ENCODE data around the gene SIX1. TPM values are rescaled to one million over a fixed set of nuclear protein-coding genes. Genes with fewer than 3 reads are reported as not detected.

The SIX1 gene
- total RNA-seq, 2 experiments from 2014 or later = 0.47 to 0.89 TPM

- Mint-ChIP-seq H3K4me1 (peaks cover 12% of the 10 kb centered on the region), H3K4me3 (no peak overlapping the region), H3K9me3 (ENCODE audit: low read depth) (no peaks in the 10 kb centered on the region), H3K27ac (no peak overlapping the region), H3K27me3 (peaks cover 75% of the 10 kb centered on the region), H3K36me3 (no peaks in the 10 kb centered on the region)
- ATAC-seq = no peak
- CTCF ChIA-PET = no interaction called here
- DNase-seq = no peak
These were observed 12.4 kb upstream of the SIX1 start for GRCh38 chr14:60661721-60662120.

GRCh38 chr14:60658909-60659585, 9.8 kb upstream of the SIX1 start:
- Mint-ChIP-seq H3K4me1 (peaks cover 27% of the 10 kb centered on the region), H3K36me3 (no peaks in the 10 kb centered on the region), H3K9me3 (ENCODE audit: low read depth) (no peaks in the 10 kb centered on the region), H3K4me3 (no peak overlapping the region), H3K27me3 (peaks cover 84% of the 10 kb centered on the region), H3K27ac (no peak overlapping the region)
- ATAC-seq (no peak), DNase-seq (no peak)
- CTCF ChIA-PET = interaction anchor here (0.7 to 1.7 kb wide), 5 partner anchors 11 to 364 kb away, joined by 3 to 4 read pairs (median 3); no protein-coding TSS in a partner anchor

GRCh38 chr14:60658211-60658690, 9.0 kb upstream of the SIX1 start:
- Mint-ChIP-seq H3K36me3 (no peaks in the 10 kb centered on the region), H3K4me3 (peak overlapping the region; percentile 82), H3K4me1 (peaks cover 34% of the 10 kb centered on the region), H3K27ac (peak overlapping the region; percentile 17), H3K9me3 (ENCODE audit: low read depth) (no peaks in the 10 kb centered on the region), H3K27me3 (peaks cover 86% of the 10 kb centered on the region)
- no peak for ATAC-seq
- CTCF ChIA-PET = interaction anchor here (0.9 to 1.7 kb wide), 3 partner anchors 14 to 365 kb away, joined by 3 to 4 read pairs (median 3); no protein-coding TSS in a partner anchor
- no peak for DNase-seq

- peaks cover 86% of the 10 kb centered on the region for H3K27me3 Mint-ChIP-seq
- H3K4me1 Mint-ChIP-seq = peaks cover 39% of the 10 kb centered on the region
- H3K4me3 Mint-ChIP-seq = peak overlapping the region; percentile 82
- CTCF ChIA-PET = interaction anchor here (0.8 to 2.5 kb wide), 11 partner anchors 11 to 596 kb away, joined by 3 to 18 read pairs (median 5); no protein-coding TSS in a partner anchor
- peak; percentile 43 for ATAC-seq
- peak overlapping the region; percentile 17 for H3K27ac Mint-ChIP-seq
- no peaks in the 10 kb centered on the region for H3K36me3 Mint-ChIP-seq
- H3K9me3 Mint-ChIP-seq (ENCODE audit: low read depth) = no peaks in the 10 kb centered on the region
- no peak for DNase-seq
These were observed 8.4 kb upstream of the SIX1 start for GRCh38 chr14:60657456-60658210.

- ATAC-seq = peak; percentile 74
- Mint-ChIP-seq H3K27ac (peak overlapping the region; percentile 17), H3K9me3 (ENCODE audit: low read depth) (no peaks in the 10 kb centered on the region), H3K4me1 (peaks cover 45% of the 10 kb centered on the region), H3K36me3 (no peaks in the 10 kb centered on the region), H3K4me3 (peak overlapping the region; percentile 82), H3K27me3 (peaks cover 87% of the 10 kb centered on the region)
- peak; percentile 57 for DNase-seq
- CTCF ChIA-PET = interaction anchor here (0.6 to 2.5 kb wide), 15 partner anchors 11 to 597 kb away, joined by 3 to 18 read pairs (median 4); no protein-coding TSS in a partner anchor
These were observed 7.6 kb upstream of the SIX1 start for GRCh38 chr14:60656686-60657455.

GRCh38 chr14:60655898-60656685, 6.8 kb upstream of the SIX1 start:
- H3K9me3 Mint-ChIP-seq (ENCODE audit: low read depth) = no peaks in the 10 kb centered on the region
- no peak for DNase-seq
- peaks cover 50% of the 10 kb centered on the region for H3K4me1 Mint-ChIP-seq
- ATAC-seq = no peak
- peak overlapping the region; percentile 55 for H3K27ac Mint-ChIP-seq
- peak overlapping the region; percentile 82 for H3K4me3 Mint-ChIP-seq
- H3K36me3 Mint-ChIP-seq = no peaks in the 10 kb centered on the region
- CTCF ChIA-PET = interaction anchor here (0.6 to 2.5 kb wide), 12 partner anchors 10 to 597 kb away, joined by 3 to 18 read pairs (median 5); no protein-coding TSS in a partner anchor
- H3K27me3 Mint-ChIP-seq = peaks cover 89% of the 10 kb centered on the region

GRCh38 chr14:60655119-60655897, 6.0 kb upstream of the SIX1 start:
- no peak for DNase-seq
- H3K4me1 Mint-ChIP-seq = peaks cover 56% of the 10 kb centered on the region
- no peak overlapping the region for H3K27ac Mint-ChIP-seq
- CTCF ChIA-PET = interaction anchor here (0.7 to 2.5 kb wide), 6 partner anchors 12 to 371 kb away, joined by 3 to 18 read pairs (median 4); no protein-coding TSS in a partner anchor
- H3K4me3 Mint-ChIP-seq = peak overlapping the region; percentile 82
- H3K36me3 Mint-ChIP-seq = peaks cover 1% of the 10 kb centered on the region
- no peaks in the 10 kb centered on the region for H3K9me3 Mint-ChIP-seq (ENCODE audit: low read depth)
- no peak for ATAC-seq
- peaks cover 94% of the 10 kb centered on the region for H3K27me3 Mint-ChIP-seq

- DNase-seq = no peak
- Mint-ChIP-seq H3K9me3 (ENCODE audit: low read depth) (no peaks in the 10 kb centered on the region), H3K4me1 (peaks cover 65% of the 10 kb centered on the region), H3K36me3 (peaks cover 2% of the 10 kb centered on the region), H3K27me3 (peaks cover 95% of the 10 kb centered on the region), H3K27ac (no peak overlapping the region), H3K4me3 (no peak overlapping the region)
- ATAC-seq = no peak
- CTCF ChIA-PET = interaction anchor here (0.7 to 1.2 kb wide), 4 partner anchors 17 to 371 kb away, joined by 3 to 4 read pairs (median 4); partner anchors contain the start of genes SLC38A6 and TRMT5
These were observed 5.1 kb upstream of the SIX1 start for GRCh38 chr14:60654334-60654821.

- DNase-seq = no peak
- Mint-ChIP-seq H3K27ac (peak overlapping the region; percentile 52), H3K4me1 (peaks cover 65% of the 10 kb centered on the region), H3K9me3 (ENCODE audit: low read depth) (no peaks in the 10 kb centered on the region), H3K4me3 (no peak overlapping the region), H3K27me3 (peaks cover 93% of the 10 kb centered on the region), H3K36me3 (peaks cover 2% of the 10 kb centered on the region)
- CTCF ChIA-PET = interaction anchor here (1.1 to 1.6 kb wide), 4 partner anchors 16 to 381 kb away, joined by 3 to 4 read pairs (median 3); partner anchors contain the start of genes SLC38A6 and TRMT5
- ATAC-seq = no peak
These were observed 4.5 kb upstream of the SIX1 start for GRCh38 chr14:60653701-60654161.

- DNase-seq (no peak), ATAC-seq (no peak)
- CTCF ChIA-PET = interaction anchor here (1.1 to 1.6 kb wide), 4 partner anchors 15 to 382 kb away, joined by 3 to 4 read pairs (median 3); partner anchors contain the start of genes SLC38A6 and TRMT5
- Mint-ChIP-seq H3K4me1 (peaks cover 64% of the 10 kb centered on the region), H3K9me3 (ENCODE audit: low read depth) (no peaks in the 10 kb centered on the region), H3K4me3 (no peak overlapping the region), H3K27me3 (peaks cover 92% of the 10 kb centered on the region), H3K27ac (peak overlapping the region; percentile 52), H3K36me3 (peaks cover 2% of the 10 kb centered on the region)
These were observed 3.7 kb upstream of the SIX1 start for GRCh38 chr14:60652674-60653651.
